Mammary epithelial cell (primary cell): ENCODE measurements around the gene NCLN.

Experiments
- CTCF ChIP-seq, 2 donors: IDR thresholded peaks in 1 of 2; conservative IDR thresholded peaks in 1 of 2; 2 replicates each; pipeline ENCODE4 v1.5.1; 2011 to 2012; ENCODE audit warnings: inconsistent platforms in 2 of 2, low read length in 2 of 2, mild to moderate bottlenecking in 2 of 2, control low read depth in 1 of 2, low read depth in 1 of 2; ENCODE audit not compliant: insufficient read depth in 1 of 2; ENCODE audit errors: extremely low read depth in 1 of 2
- EZH2 ChIP-seq: IDR thresholded peaks from 2 replicates; pipeline ENCODE4 v1.6.1; 2012; ENCODE audit warnings: low read length, inconsistent platforms, borderline replicate concordance

DNA sequence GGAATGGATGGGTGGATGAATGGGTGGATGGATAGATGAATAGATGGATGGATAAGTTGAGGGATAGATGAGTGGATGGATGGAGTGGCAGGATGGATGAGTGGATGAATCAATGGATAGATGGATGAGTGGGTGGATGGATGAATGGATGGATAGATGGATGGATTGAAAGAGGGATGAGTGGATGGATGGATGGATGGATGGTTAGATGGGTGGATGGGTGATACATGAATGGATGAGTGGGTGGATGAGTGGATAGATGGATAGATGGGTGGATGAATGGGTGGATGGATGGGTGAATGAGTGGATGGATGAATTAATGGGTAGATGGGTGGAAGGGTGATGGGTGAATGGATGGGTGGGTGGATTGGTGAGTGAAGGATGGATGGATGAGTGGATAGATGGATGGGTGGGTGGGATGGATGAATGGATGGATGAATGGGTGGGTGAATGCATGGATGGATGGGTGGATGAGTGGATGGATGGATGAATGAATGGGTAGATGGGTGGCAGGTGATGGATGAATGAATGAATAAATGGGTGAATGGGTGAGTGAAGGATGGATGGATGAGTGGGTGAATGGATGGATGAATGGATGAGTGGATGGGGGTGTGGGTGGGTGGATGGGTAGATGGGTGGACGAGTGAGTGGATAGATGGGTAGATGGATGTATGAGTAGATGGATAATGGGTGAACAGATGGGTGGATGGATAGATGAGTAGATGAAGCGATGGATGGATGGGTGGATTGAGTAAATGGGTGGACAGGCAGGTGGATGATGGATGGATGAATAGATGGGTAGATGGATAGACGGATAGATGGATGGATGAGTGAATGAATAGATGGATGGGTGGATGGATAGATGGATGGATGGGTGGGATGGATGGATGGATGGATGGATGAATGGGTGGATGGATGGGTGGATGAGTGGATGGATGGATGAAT is 32.2 kb upstream of the NCLN start:
- TF ChIP-seq CTCF (conservative IDR thresholded peaks at IDR 0.05 in 1 of 2, IDR thresholded peaks at IDR 0.05 in 1 of 2; ENCODE audit: extremely low read depth in 1 of 2, insufficient read depth in 1 of 2, low read depth in 1 of 2, low read length in 2 of 2): no peak
- TF ChIP-seq EZH2: no peak
